Measurements from ENCODE around the gene BCAR1.
"Not testable (repeated sequence)": the region's sequence is repeated elsewhere in the genome, so short reads cannot be mapped to it uniquely, and the experiment has no call there.

The BCAR1 gene

DNA sequence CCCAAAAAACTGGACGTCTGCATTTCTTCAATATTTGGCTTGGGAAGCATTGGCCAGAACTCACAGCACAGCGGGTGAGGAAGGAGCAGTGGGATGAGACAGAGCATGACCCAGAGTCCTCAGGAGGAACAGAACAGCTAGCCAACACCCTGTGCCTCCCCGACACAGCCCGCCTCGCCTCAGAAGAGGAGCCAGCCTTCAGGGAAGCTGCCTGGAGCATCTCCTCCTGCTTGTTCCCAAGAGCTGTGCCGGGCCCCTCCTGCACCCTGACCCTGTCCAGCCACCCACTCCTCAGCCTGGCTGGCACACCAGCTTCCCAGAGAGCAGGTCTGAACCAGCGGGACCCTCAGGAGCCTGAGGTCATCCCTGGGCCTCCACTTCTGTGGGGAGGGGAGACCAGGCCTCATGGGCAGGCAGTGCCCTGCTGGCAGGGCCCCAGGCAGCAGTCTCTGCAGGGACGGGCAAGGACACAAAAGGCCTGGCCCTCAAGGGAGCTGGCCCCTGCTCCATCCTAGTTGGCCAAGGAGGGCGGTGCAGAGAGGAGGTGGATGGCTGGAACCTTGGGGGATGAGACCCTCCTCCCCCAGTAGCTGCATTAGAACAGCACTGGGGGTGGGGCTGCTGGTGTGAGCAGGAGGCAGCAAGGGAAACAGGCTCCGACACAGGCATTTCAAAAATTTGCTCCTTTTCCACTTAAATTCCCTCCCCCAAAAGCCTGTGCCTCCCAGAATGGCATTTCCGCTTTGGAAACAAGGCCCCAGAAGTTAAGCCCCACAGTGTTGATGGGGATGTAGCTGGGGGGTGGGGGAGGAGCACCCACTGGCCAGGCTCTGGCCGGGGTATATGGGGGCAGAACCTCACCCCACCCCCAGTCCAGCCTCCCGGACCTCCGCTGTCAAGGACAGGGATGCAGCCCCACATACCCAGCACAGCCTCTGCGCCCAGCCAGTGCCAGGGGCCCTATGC is 1.8 kb upstream of the BCAR1 start:
- no peak for DNase-seq

DNA sequence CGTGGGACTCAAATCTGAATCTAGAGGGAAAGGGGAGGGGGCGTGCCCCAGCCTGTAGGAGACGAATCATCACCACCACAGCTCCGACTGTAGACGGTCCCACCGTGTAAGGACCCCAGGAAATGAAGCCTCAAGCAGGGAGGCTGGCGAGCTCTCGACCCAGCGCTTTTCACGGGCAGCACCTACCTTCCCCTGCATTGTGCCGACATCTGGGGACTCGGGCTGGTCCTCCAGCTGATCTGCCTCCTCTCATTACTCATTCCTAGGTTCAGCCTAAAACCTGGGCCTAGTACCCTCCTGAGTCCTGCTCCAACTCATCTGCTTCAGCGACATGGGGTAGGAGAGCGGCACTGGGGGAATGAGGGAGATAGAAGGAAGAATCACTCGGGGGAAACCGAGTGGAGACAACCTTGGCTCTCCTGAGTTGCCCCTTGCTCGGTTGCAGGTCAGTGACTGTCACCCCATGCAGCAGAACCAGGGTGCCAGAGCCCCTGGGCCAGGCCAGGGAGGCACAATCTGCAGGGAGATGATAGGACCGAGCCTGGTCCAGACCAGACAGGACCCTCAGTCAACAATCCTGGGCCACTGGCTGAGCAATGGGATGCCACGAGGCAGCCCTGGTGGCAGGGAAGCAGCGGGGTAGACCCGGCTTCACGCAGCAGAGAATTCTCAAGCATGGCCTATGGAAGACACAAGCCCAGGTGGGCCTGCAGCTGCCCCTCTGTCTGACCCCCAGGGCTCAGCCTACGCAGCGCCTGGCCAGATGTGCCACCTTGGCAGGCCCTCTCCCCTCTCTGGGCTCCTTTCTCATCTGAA is 833 bp upstream of the BCAR1 start:
- DNase-seq: no peak

DNA sequence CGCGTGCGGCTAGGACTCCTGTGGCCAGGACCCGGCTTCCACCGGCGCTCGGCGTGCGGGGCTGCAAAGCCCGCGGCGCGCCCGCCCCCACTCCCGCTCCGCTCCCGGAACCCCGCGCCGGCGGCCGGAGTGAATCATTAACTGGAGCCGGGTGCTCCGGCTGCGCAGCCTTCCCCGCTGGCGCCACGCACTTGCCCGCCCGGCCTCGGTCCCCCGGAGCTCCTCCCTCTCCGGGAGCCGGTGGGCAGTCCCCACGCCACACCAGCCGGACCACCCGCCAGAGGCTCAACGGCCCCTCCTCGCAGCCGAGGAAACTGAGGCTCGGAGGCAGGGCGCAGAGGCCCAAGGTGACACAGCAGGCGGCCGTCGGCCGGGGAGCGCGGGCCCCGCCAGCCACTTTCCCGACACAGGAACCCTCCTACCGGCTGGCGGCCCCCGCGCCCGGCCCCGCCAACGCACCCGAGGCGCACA is 580 bp downstream of the BCAR1 start:
- DNase-seq: no peak

DNA sequence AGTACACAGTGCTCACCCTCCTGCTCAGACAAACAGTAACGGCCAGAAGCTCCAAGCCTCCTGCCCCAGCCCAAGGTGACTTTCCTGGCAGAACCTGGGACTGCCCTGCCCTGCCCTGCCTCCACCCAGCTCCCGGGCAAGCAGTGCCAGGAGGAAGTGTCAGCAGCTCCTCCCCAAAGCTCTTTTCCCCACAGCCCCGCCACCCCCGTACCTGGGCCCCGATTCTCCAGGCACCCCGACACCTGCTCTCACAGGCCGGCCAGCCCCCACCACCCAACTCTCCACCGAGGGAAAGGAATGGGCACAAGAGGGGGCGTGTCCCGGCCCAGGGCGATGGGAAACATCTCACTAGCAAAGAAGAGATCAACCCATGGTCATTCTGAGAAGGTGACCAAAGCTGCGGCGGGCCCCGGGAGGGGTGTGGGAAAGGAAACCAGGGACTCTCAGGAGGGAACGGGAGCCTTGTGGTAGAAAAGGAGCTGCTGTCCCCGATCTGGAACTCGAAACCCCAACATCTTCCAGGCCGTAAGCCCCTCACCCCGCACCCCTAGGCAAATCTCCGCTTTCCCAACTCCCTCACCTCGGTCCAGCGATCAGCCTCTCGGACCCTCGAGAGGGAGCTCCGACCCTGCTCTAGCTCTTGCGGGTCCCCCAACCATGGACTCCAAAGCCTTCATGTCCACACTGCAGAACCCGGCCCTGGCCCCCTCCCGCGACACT is 1.2 kb downstream of the BCAR1 start:
- no peak for DNase-seq

DNA sequence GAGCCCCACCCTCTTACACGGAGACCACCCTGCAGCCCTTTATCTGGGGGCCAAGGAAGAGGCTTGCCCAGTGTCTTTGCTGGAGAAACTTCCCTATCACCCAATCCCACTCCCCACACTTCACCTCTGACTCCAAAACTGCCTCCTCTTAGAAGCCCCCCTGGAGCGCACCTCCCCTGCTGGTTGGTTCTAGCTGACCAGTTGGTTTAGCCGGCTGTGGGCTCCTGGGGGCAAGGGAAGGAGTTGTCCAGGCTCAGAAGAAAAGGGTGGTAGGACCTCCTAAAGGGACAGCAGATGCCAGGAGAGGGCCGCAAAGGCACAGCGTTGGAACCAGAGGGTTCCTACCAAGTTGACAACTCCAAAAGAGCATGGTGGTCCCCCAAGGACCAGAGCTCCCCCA is 2.0 kb downstream of the BCAR1 start:
- DNase-seq: no peak

DNA sequence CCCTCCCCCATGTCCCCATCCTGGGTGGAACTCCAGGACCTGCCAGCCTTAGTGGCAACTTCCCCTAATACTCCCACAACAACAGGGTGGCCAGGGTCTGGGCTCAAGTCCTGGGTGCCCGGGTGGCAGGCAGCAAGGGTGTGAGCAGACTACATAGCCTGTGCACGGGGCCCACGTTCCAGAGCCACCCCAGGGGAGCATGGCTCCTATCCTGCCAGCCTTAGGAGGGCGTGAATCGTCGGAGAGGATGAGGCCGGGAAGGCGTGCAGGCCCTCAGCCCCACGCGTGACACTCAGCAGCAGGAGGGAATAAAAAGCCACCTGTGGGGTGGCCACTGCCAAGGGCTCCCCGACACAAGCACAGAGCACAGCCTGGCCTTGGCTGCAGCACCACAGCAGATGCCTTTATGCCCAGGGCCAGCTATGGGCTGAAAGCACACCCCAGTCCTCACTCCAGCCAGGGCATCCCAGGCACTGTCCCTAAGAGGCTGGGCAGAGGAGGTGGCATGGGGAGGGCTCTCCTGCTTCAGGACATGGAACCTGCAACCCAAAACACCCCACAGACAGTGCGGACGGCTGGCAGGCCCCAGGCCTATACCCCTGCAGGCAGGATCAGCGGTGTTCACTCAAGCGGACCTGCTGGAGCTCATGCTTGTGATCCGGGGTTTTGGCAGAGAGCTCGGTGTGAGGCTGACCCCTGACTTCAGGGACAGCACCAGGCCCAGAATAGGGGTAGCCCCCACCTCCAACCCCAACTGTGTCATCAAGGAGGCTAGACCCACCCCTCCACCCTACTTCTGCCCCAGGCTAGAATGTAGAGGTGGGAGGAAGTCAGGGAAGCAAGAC is 2.7 kb downstream of the BCAR1 start:
- DNase-seq: no peak

DNA sequence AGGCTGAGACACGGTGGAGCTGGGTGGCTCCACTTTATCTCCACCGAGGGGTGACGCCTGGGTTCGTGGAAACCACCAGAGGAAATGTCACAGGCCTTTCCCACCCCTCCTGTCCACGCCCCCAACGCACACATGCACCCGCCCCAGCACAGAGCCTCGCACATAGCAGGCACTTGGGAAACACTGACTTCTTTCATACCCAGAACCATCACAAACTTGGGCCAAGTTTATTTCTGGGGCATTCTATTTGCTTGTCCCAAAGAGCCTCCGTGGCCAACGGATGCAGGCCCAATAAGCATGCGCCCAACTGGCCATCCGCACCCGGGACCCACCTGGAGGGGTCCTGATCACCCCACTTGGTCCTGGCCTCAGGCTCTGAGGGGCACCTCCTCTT is 3.3 kb downstream of the BCAR1 start:
- no peak for DNase-seq

DNA sequence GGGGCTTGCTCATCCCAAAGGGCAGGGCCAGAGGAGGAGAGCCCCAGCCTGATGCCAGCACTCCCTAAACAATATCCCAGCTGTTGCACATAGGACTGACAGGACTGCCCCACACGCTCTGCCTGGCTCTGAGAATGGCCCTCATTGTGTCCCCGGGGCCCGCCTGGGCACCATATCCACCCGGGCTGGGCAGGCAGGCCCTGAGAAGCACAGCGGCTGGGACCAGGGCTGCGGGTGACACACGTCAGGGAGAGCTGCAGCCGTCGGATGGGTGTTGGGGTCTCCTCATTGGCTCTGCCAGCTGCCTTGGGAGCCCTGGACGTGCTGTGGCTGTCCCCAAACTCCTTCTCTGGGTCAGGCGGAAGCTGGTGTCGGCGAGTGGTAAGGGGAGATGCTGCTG is 4.2 kb downstream of the BCAR1 start:
- DNase-seq: no peak

DNA sequence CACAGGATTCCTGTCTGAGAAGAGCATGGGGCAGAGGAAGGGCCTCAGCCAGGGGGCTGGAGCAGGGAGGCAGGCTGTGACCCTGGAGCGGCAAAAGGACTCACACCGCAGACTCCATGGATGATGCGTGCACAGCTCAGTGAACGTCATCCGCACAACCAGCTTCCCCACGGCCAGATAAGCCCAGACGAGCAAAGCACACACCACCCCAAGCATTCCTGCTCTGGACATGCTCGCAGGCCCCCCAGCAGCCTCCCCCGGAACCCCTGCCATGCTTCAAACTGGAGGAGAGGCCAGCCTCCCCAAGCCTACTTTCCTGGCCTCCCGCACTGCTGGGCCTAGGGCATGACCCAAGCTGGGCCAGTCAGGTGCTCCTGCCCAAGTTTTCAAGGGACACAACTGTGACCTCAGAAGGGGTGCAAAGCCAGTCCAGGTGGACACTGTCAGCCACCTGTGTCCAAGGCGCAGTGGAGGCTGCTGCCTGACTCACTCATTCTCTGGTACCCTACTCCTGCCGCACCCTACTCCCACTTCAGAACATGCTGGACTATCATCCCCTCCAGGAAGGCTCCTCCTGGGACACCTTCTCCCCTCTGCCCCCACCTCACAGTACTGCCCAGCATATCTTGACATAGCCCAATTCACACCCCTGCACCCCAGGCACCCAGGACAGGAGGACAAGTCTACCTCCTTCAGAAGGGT is 4.8 kb downstream of the BCAR1 start:
- no peak for DNase-seq

DNA sequence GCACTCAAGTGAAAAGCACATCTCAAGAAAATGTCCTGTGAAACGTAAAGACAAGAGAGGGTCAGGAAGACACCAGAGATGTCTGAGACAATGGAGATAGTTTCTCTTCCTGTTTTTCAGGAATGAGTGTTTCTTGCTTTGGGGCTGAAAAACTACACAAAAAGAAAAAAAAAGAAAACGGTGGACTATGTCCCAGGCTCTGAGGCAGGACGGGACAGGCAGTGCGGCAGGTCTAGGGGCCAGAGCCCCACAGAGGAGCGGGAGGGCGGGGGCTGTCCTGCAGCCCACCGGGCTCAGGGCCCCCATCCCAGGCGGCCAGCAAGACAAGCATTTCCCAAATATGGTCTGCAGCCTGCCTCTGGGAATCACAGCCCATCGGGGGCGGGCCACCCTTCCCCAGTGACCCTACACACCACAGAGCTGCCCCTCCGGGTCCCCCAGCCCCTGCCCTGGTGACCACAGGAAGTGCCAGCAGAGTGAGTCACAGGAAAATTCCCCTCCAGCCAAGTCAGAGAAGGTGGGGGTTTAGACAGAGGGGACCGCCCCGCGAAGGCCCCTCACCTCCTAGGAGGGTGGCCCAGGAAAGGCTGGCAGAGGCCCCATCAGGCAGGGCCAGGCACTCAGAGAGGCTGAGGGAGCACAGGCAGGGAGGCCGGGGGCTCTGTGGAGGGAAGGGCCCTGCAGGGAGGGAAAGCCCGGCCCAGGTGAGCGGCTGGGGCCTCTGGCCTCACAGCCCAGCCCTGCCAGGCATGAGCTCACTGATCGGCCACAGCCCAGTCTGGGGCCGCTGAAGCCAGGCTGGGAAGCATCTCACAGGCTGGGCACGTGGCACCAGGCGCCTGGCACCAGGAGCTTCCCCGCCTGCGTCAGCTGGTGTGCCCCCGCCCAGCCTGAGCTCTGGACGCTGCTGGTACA is 6.3 kb downstream of the BCAR1 start:
- no peak for DNase-seq

DNA sequence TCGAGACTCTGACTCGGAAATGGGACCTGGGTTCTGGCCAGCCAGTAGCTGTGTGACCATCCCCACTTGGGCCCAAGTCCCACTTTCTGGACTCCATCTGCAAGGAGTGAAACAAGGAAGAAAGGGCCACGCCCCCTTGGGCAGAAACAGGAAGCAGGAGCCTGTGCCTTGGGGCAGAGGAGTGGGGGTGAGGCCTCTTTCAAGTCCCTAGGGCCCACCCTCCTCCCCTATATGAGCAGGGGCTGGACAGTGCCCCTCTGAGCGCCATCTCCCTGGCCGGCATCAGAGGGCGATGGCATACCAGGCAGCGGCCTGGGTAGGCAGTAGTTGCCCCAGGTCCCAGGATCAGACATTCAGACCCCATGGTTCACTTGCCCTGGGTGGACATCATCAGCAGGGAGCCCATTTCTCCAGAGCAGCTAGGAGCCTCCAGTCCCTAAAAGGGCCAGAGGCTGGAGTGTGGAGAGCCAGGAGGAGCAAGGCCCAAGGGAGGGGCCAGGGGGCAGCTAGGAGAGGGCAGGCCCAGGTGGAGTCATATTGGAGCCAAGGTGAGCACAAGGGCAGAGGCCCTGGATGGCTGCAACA is 7.1 kb downstream of the BCAR1 start:
- no peak for DNase-seq

DNA sequence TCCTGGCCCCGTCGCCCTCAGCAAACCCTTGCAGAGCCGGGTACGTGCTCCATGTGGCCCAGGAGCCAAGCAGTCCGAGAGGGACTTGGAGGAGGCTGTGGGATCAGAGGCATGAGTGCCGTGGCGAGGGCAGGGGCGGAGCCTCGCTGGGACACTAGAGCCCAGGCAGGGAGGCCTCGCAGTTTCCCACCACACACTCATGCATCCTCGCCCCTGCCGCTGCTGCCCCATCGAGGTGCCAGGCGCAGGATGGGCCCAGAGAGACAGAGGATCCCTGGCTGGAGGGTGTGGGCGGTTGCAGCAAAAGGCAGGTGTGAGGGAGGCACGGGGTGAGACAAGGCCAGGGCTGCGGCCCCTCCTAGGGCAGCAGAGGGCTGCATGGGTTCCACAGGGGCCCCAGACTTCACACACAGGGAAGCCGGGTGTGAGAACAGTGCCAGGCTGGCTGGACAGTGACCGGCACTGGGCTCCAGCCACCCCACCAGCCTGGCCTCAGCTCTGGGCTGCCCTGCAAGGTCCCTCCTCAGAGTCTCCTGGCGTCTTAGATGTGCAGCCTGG is 7.7 kb downstream of the BCAR1 start:
- no peak for DNase-seq

DNA sequence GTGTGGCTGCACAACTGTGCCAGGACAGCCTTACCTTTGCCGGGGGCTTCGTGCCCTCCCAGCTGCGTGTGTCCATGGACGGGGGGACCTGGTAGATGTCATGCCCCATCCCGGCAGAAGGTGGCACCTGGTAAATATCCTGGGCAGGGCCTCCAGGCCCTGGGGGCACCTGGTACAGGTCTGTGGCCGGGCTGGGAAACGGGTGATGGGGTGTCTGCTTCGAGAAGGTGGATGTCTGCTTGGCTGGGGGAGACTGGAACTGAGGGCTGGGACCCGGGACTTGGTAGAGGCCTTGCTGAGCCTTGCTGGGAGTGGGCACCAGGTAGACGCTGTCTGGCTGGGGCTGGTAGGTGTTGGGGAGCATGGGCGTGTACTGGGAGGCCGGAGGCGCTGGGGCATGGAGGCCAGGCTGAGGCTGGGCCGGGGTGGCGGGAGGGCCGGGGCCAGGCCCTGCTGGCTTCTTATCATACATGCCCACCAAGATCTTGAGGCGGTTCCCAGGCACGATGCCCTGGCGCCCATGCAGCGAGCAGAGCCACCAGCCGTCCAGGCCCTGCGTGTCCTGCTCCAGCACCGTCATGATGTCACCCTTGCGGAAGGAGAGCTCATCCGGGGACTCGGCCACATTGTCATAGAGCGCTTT is 8.9 kb downstream of the BCAR1 start:
- not testable (repeated sequence) for DNase-seq

DNA sequence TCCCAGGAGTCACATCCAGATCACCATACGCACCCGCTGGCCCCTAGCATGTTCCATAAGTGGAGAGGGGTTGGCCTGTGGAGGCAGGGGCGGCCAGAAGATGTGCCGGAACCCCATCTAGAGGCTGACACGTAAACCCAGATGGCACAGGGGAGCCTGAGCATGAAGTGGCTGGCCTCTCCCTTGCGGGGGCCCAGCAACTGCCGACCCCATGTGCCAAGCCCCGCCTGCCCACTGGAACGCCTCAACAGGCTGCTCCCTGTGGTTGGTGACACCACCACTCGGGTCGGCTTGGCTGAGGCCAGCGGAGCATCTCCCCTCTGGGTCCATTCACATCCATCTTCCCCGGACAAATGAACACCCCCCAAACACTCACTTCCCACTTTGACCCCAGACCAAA is 9.5 kb downstream of the BCAR1 start:
- DNase-seq: no peak

DNA sequence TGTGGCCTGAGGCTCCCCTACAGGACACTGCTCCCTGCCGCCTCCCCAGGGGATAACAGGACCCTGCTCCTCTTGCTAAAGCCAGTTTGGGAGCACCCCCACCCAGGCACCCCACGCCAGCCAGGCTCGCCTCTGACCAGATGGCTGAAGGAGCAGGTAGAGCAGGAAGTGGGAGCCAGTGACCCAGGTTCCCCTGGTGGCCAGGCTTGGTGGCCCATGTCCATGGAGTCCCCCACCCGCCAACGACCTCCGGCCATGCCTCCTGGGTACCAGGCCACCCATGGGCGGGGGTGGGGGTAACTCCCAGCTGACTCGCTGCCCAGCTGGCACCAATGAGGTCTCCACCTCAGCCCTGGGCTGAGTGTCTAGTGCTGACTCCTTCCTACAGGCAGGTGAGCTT is 10.0 kb downstream of the BCAR1 start:
- DNase-seq: no peak

DNA sequence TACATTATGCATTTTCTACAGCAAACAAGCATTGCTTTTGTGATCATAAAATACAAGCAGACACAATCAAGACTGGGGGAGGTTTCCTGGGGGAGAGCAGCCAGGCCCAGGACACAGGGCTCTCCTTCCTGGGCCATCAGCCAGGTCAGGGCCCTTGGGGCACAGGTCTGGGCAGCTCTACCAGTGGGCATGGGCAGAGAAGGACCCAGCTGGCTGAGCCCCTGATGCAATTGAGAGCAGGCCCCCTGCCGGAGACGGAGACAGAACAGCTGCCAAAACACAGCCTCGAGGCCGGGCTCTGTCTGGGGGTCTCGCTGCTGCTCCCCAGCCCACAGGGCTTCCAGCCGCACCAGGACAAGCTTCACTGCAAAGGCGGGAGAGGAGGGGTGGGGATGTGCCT is 10.8 kb downstream of the BCAR1 start:
- not testable (repeated sequence) for DNase-seq

DNA sequence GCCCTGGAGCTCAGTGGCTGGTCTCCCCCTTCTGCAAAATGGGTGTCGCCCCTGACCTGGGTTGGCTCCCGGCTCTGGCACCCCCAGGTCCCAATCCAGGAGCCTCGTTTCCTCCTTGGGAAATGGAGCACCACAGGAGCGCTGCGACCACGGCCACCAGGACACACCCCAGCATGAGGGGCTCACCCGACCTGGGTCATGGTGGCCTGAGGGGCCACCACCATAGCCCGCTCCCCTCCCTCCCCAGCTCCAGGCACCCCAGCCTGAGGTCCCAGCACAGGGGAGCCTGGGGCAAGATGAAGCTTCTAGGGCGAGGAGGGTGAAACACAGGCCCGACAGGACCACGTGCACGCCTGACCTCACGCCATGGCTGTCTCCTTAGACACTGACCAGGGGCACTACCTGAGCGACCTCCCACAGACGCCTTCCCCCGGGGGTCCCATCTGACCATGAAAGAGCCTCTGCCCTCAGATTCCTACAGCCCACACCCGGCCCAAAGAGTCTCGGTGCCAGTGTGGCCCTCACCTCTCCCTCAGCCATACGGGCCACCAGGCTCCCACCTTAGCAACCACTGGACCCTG is 11.8 kb downstream of the BCAR1 start:
- DNase-seq: no peak

DNA sequence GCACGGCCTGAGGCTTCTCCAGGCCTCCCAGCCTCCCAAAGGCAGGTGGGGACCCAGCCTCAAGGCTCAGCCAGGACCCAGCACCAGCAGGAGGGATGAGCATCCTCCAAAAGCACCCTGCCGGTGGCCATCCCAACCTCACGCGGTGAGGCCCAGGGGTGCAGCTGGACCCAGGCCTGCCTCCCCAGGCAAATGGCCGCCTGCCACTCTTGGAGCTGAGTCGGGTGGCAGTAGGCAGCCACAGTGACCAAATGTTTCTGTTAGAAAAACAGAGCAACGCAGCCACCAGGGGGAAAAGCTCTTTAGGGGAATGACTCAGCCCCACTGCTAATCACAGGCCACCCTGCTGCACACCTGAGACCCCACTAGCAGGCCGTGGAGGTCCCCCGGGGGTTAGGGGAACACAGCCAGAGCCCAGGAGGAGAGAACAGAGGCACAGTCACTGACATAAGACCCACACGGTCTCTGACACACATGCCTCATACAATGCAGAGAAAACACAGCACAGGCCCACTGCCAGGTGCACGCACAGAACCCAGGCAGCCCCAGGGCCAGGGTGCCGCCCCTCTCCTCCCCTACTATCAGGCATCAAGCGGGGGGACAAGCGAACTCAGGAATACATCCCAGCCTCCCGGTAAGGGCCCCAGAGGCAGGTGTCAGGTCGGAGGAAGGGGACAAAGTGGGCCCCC is 12.4 kb downstream of the BCAR1 start:
- DNase-seq: no peak
